GM18858 (cell line): Measurements from ENCODE around the gene YPEL3.

Experiments
- ATAC-seq: cut with Tn5 transposase; IDR thresholded peaks from one replicate; pipeline ENCODE4 v1.9.1; 2021; ENCODE audit not compliant: unreplicated experiment

YPEL3 gene

GRCh38 chr16:30051518-30051917 lies 44.5 kb downstream of the YPEL3 start:
- ATAC-seq = no peak

GRCh38 chr16:30049871-30050270 lies 46.1 kb downstream of the YPEL3 start:
- ATAC-seq = no peak

DNA sequence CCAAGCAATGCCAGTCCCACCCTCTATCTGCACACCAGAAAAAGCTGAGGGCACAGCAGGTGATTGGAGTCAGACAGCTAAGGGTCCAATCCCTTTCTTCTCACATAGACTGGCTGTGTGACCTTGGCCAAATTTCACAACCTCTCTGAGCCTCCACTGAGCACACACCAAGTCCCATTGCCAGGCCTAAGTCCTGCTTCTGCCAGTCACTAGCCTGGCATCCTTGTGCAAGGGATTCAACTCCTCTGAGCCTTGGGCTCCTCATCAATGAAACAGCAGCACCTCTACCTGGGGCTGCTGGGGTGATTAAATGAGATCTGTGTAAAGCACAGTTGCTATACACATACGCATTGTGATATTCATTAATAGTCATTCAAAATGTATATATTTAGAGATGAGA lies 49.4 kb downstream of the YPEL3 start:
- no peak for ATAC-seq

DNA sequence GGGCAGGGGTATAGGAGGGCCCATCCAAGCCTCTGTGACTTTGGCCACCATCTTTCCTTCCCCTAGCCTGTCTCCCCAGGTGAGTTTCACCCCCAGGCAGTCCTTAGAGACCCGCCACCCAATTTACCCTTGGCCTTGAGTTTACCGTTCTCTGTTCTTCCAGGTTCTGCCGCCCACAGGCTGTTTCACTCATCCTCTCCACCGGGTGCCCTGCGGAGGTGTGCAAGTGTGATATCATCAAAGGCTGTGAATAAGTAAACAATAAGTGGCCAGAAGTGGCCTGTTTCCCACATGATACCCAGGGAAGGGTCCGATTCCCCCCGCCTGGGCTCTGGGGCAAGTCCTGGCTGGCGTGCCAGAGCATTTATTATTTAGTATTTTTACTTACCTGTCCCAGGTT lies 49.8 kb downstream of the YPEL3 start:
- no peak for ATAC-seq
